Osteoblast (primary cell): ENCODE data around the gene MRPL44. TPM values are rescaled to one million over a fixed set of nuclear protein-coding genes. Genes with fewer than 3 reads are reported as not detected.
A peak's percentile ranks its signal among the peaks of the same experiment; 100 is the strongest.

ENCODE experiments used
- DNase-seq: peaks from one replicate; pipeline ENCODE4 v3.0.0; 2011; ENCODE audit warnings: low spot score, mixed read lengths; ENCODE audit not compliant: insufficient read length; ENCODE audit errors: missing footprints
- H2AFZ ChIP-seq: 2 replicates; pipeline ENCODE4 v1.6.0; 2011; ENCODE audit warnings: mild to moderate bottlenecking, low read length
- H3K27ac ChIP-seq: 2 replicates; pipeline ENCODE4 v1.5.1; 2011; ENCODE audit warnings: mild to moderate bottlenecking, low read depth, low read length, moderate library complexity
- H3K27me3 ChIP-seq: 2 replicates; pipeline ENCODE4 v1.6.0; 2012; ENCODE audit warnings: mild to moderate bottlenecking, control low read depth, inconsistent platforms, low read length, moderate library complexity; ENCODE audit not compliant: insufficient read depth
- H3K36me3 ChIP-seq: 2 replicates; pipeline ENCODE4 v1.5.1; 2011; ENCODE audit warnings: mild to moderate bottlenecking, low read length, control low read depth, moderate library complexity; ENCODE audit not compliant: insufficient read depth
- H3K4me1 ChIP-seq: 2 replicates; pipeline ENCODE4 v1.5.1; 2011; ENCODE audit warnings: mild to moderate bottlenecking, low read length, control low read depth, moderate library complexity; ENCODE audit not compliant: insufficient read depth
- H3K4me2 ChIP-seq: 2 replicates; pipeline ENCODE4 v1.6.0; 2011; ENCODE audit warnings: mild to moderate bottlenecking, low read length; ENCODE audit not compliant: insufficient read depth
- H3K4me3 ChIP-seq: fragments of 200-600 bp; sonication (generic); 3 replicates; pipeline ENCODE4 v1.5.1; 2012; ENCODE audit warnings: mild to moderate bottlenecking, low read length, inconsistent platforms; ENCODE audit not compliant: insufficient read depth
- H3K79me2 ChIP-seq: 2 replicates; pipeline ENCODE4 v1.6.0; 2012; ENCODE audit warnings: mild to moderate bottlenecking, low read length, control low read depth, inconsistent platforms; ENCODE audit not compliant: insufficient read depth
- H3K9me3 ChIP-seq: 2 replicates; pipeline ENCODE4 v1.5.1; 2011; ENCODE audit warnings: low read depth, low read length, control low read depth
- H4K20me1 ChIP-seq: 2 replicates; pipeline ENCODE4 v1.6.0; 2012; ENCODE audit warnings: mild to moderate bottlenecking, low read length, control low read depth; ENCODE audit not compliant: insufficient read depth
- total RNA-seq: library from RNA; depleted of rRNA; stranded (reverse); fragments of >200 nt; gene quantifications from 2 replicates; pipeline ENCODE4 v1.2.3, GENCODE V29; 2012
- TF ChIP-seq, protein P1 (sequence below): IDR thresholded peaks from 2 replicates; pipeline ENCODE4 v1.5.1; 2011; ENCODE audit warnings: mild to moderate bottlenecking, low read depth, low read length, moderate library complexity; ENCODE audit errors: extremely low read depth

MRPL44 gene
- total RNA-seq, 1 donor, result 29.3 TPM

GRCh38 chr2:223973606-223974005 is 16.3 kb downstream of the MRPL44 start:
- H3K27ac ChIP-seq, result no peak overlapping the region
- peaks cover 21% of the 10 kb centered on the region for H3K36me3 ChIP-seq
- no peak overlapping the region for H2AFZ ChIP-seq

GRCh38 chr2:223976635-223977226 is 19.5 kb downstream of the MRPL44 start:
- DNase-seq, result peak; percentile 66
- Histone ChIP-seq H3K9me3 (no peaks in the 10 kb centered on the region), H3K4me2 (no peak overlapping the region), H3K79me2 (no peaks in the 10 kb centered on the region), H3K27me3 (no peaks in the 10 kb centered on the region), H3K27ac (peak overlapping the region; percentile 32), H4K20me1 (no peaks in the 10 kb centered on the region), H2AFZ (no peak overlapping the region), H3K4me3 (no peak overlapping the region), H3K4me1 (peaks cover 7% of the 10 kb centered on the region), H3K36me3 (peaks cover 50% of the 10 kb centered on the region)
- TF ChIP-seq, protein P1, sequence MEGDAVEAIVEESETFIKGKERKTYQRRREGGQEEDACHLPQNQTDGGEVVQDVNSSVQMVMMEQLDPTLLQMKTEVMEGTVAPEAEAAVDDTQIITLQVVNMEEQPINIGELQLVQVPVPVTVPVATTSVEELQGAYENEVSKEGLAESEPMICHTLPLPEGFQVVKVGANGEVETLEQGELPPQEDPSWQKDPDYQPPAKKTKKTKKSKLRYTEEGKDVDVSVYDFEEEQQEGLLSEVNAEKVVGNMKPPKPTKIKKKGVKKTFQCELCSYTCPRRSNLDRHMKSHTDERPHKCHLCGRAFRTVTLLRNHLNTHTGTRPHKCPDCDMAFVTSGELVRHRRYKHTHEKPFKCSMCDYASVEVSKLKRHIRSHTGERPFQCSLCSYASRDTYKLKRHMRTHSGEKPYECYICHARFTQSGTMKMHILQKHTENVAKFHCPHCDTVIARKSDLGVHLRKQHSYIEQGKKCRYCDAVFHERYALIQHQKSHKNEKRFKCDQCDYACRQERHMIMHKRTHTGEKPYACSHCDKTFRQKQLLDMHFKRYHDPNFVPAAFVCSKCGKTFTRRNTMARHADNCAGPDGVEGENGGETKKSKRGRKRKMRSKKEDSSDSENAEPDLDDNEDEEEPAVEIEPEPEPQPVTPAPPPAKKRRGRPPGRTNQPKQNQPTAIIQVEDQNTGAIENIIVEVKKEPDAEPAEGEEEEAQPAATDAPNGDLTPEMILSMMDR, result no peak

More at GRCh38 chr2:223973606-223974005, 16.3 kb downstream of the MRPL44 start:
- Histone ChIP-seq H3K79me2 (no peaks in the 10 kb centered on the region), H3K4me3 (no peak overlapping the region), H3K27me3 (no peaks in the 10 kb centered on the region), H4K20me1 (no peaks in the 10 kb centered on the region), H3K4me1 (peaks cover 20% of the 10 kb centered on the region), H3K9me3 (no peaks in the 10 kb centered on the region), H3K4me2 (no peak overlapping the region)
- TF ChIP-seq, protein P1, result no peak
- DNase-seq, result no peak

DNA sequence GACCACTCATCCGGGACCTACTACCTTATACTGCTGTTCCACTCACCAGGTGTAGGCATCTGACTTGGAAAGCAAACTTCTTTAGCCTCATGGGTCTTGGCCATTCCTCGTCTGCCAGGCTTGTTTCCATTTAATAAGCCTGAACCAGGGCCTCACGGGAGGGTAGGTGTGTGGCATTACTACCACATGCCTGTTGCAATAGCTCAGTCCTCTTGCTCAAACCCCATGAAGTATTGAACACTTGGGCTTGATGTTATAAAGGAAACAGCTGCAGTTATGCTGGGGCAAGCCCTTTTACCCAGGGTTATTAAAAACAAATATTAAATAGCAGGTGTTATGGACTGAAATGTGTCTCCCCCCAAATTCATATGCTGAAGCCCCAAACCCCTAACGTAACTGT is 21.2 kb downstream of the MRPL44 start:
- no peak overlapping the region for H2AFZ ChIP-seq
- H3K36me3 ChIP-seq, result peaks cover 66% of the 10 kb centered on the region
- no peaks in the 10 kb centered on the region for H3K79me2 ChIP-seq
- no peaks in the 10 kb centered on the region for H3K9me3 ChIP-seq
- no peak for DNase-seq
- H4K20me1 ChIP-seq, result no peaks in the 10 kb centered on the region
- no peak overlapping the region for H3K27ac ChIP-seq
- TF ChIP-seq, protein P1, result no peak
- no peaks in the 10 kb centered on the region for H3K27me3 ChIP-seq
- H3K4me3 ChIP-seq, result no peak overlapping the region
- no peak overlapping the region for H3K4me2 ChIP-seq
- peaks cover 7% of the 10 kb centered on the region for H3K4me1 ChIP-seq

DNA sequence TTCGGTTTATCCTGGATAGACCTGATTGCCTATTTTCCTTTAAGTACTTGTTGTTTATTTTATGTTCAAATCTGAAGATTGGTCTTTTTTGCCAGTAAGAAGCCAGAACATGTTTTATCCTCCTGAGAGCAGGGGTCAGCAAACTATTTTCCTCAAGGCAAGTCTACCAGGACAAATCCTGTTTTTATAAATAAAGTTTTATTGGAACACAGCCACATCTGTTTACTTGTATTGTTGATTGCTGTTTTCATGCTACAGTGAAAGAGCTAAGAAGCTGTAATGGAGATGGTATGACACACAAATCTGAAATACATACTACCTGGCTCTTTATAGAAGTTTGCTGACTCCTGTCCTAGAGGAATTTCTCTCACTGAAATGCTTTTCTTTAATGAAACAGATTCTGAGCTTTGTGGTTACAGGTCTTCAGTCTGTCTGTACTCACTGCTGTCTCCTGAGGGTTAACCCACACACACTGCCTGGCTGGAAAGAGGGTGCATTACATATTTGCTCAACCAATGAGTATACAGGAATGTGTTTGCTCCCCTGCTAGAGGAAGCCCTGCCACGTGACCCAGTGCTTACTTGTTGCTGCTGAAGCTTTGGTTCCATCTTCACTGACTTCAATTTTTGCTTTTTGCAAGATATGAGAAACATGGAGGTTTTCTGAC is 22.6 kb downstream of the MRPL44 start:
- H3K27ac ChIP-seq, result no peak overlapping the region
- no peak overlapping the region for H3K4me3 ChIP-seq
- H2AFZ ChIP-seq, result no peak overlapping the region
- TF ChIP-seq, protein P1, result no peak
- H3K4me2 ChIP-seq, result no peak overlapping the region
- no peaks in the 10 kb centered on the region for H3K27me3 ChIP-seq
- peaks cover 7% of the 10 kb centered on the region for H3K4me1 ChIP-seq
- H4K20me1 ChIP-seq, result no peaks in the 10 kb centered on the region
- H3K79me2 ChIP-seq, result no peaks in the 10 kb centered on the region
- H3K9me3 ChIP-seq, result no peaks in the 10 kb centered on the region
- peaks cover 75% of the 10 kb centered on the region for H3K36me3 ChIP-seq
- DNase-seq, result no peak
